GM12878 (cell line): ENCODE data around the gene NOS2. TPM values are rescaled to one million over a fixed set of nuclear protein-coding genes. Genes with fewer than 3 reads are reported as not detected.

Source experiments
- ATAC-seq: fragments of 200-7000 bp; cut with Tn5 transposase; 3 replicates; pipeline ENCODE4 v1.9.1; 2020; ENCODE audit warnings: mild to moderate bottlenecking, moderate library complexity
- BruUV-seq: library from RNA; stranded (reverse); fragments of 400-500 nt; replicated peaks from 2 replicates; lab custom pipeline; 2021; lab: Mats Ljungman, UMichigan
- CTCF ChIA-PET: fragments of 300-600 bp; sonication (Branson Sonifier 250); formaldehyde crosslinking; extraction: SDS; loops from one replicate; lab custom pipeline; 2021; ENCODE audit warnings: inconsistent platforms; lab: Yijun Ruan, JAX
- POLR2A ChIA-PET: fragments of 350-600 bp; formaldehyde crosslinking; extraction: SDS; loops from one replicate; lab custom pipeline; 2021; ENCODE audit warnings: inconsistent platforms; lab: Charles Lee
- RAD21 ChIA-PET: fragments of 300-600 bp; sonication (Branson Sonifier 250); formaldehyde crosslinking; loops from one replicate; lab custom pipeline; 2023; ENCODE audit warnings: antibody characterized with exemption; ENCODE audit not compliant: unreplicated experiment; lab: Charles Lee
- SMC1A ChIA-PET: fragments of 300-600 bp; sonication (Branson Sonifier 250); formaldehyde crosslinking; loops from one replicate; lab custom pipeline; 2023; ENCODE audit not compliant: unreplicated experiment, uncharacterized antibody; lab: Charles Lee
- DNase-seq: peaks from one replicate; pipeline ENCODE4 v3.0.0-alpha.2; 2011; ENCODE audit warnings: low read depth, low spot score
- FAIRE-seq: peaks from 3 replicates; lab custom pipeline; 2011; peaks lifted over from hg19 to GRCh38; lab: Jason Lieb, UNC
- H2AFZ ChIP-seq: 2 replicates; pipeline ENCODE4 v1.6.0; 2011; ENCODE audit warnings: low read depth, low read length, control low read depth; ENCODE audit not compliant: control insufficient read depth
- H3K27ac ChIP-seq: 2 replicates; pipeline ENCODE4 v1.5.1; 2011; ENCODE audit warnings: control low read depth; ENCODE audit not compliant: control insufficient read depth, insufficient read depth
- H3K27me3 ChIP-seq, 2 experiments: replicated peaks in 1 of 2; 2 replicates each; pipeline versions ENCODE4 v1.6.0 to v1.6.1; 2011; ENCODE audit warnings: low read length in 1 of 2; ENCODE audit not compliant: control insufficient read depth in 2 of 2, insufficient read depth in 2 of 2
- H3K36me3 ChIP-seq, 2 experiments: 2 replicates each; pipeline ENCODE4 v1.5.1; 2011; ENCODE audit warnings: low read length in 1 of 2; ENCODE audit not compliant: control insufficient read depth in 2 of 2, insufficient read depth in 2 of 2
- H3K4me1 ChIP-seq: 2 replicates; pipeline ENCODE4 v1.6.1; 2011; ENCODE audit warnings: mild to moderate bottlenecking, low read length, moderate library complexity, mixed read lengths; ENCODE audit not compliant: control insufficient read depth, insufficient read depth
- H3K4me2 ChIP-seq: 2 replicates; pipeline ENCODE4 v1.6.0; 2011; ENCODE audit warnings: control low read depth; ENCODE audit not compliant: control insufficient read depth, insufficient read depth
- H3K4me3 ChIP-seq: fragments of 200-600 bp; sonication (generic); 2 replicates; pipeline ENCODE4 v1.5.1; 2016
- H3K79me2 ChIP-seq: 2 replicates; pipeline ENCODE4 v1.6.0; 2011; ENCODE audit warnings: low read length; ENCODE audit not compliant: control insufficient read depth, insufficient read depth
- H3K9ac ChIP-seq: 2 replicates; pipeline ENCODE4 v1.8.0; 2011; ENCODE audit warnings: low read length, control low read depth, mixed read lengths; ENCODE audit not compliant: control insufficient read depth, insufficient read depth
- H3K9me3 ChIP-seq: replicated peaks from 3 replicates; pipeline ENCODE4 v1.5.1; 2011; ENCODE audit warnings: mild to moderate bottlenecking, low read length; ENCODE audit not compliant: control insufficient read depth, insufficient read depth
- H4K20me1 ChIP-seq: 2 replicates; pipeline ENCODE4 v1.6.0; 2011; ENCODE audit not compliant: control insufficient read depth, insufficient read depth
- CHD4 ChIP-seq: fragments of 200-600 bp; sonication (generic); IDR thresholded peaks from 2 replicates; pipeline ENCODE4 v1.6.1; 2016; ENCODE audit warnings: mild to moderate bottlenecking
- JUND ChIP-seq: IDR thresholded peaks from 2 replicates; pipeline ENCODE4 v1.6.1; 2012; ENCODE audit warnings: low read depth, mild to moderate bottlenecking, low read length, improper control_type of control experiment, moderate library complexity
- RUNX3 ChIP-seq: IDR thresholded peaks from 2 replicates; pipeline ENCODE4 v1.6.1; 2012; ENCODE audit warnings: low read length, inconsistent platforms
- SP1 ChIP-seq: IDR thresholded peaks from one replicate; pipeline ENCODE4 v1.6.1; 2011; ENCODE audit warnings: low read depth, low read length
- SPI1 ChIP-seq: IDR thresholded peaks from 2 replicates; pipeline ENCODE4 v1.6.1; 2011; ENCODE audit warnings: low read depth, mild to moderate bottlenecking, low read length, moderate library complexity, borderline replicate concordance; ENCODE audit not compliant: insufficient read depth
- STAT1 ChIP-seq: fragments of 450-650 bp; conservative IDR thresholded peaks from 2 replicates; pipeline ENCODE4 v1.6.1; 2014; ENCODE audit warnings: antibody characterized with exemption, mild to moderate bottlenecking
- in situ Hi-C: fragments of 300-500 bp; cut with MboI; formaldehyde crosslinking; loops from 9 replicates; pipeline ENCODE4 v1.14.3; 2018; ENCODE audit warnings: mixed read lengths
- intact Hi-C: fragments of 100-400 bp; cut with micrococcal nuclease; formaldehyde crosslinking; loops from one replicate; pipeline ENCODE4 v1.14.2; 2022; ENCODE audit not compliant: unreplicated experiment
- polyA plus RNA-seq, 11 experiments: library from polyadenylated mRNA; depleted of rRNA in 4 of 11; unstranded in 6 of 11; stranded (reverse) in 5 of 11; fragments of >200 nt; fragmentation: Nextera tagmentation in 4 of 11; fragmentation: Illumina TruSeq in 1 of 11; extraction: Ambion mirVana in 4 of 11; extraction: Trizol in 1 of 11; gene quantifications; 1 replicate in 1 of 11; 2 replicates in 10 of 11; pipeline versions ENCODE4 v1.2.1 to v1.2.3, GENCODE V29; 2011 to 2016; ENCODE audit warnings: inconsistent platforms in 2 of 11, missing spikeins in 2 of 11, low read depth in 1 of 11
- total RNA-seq, 4 experiments: library from RNA; depleted of rRNA in 3 of 4; stranded (reverse); fragments of >200 nt in 3 of 4; fragmentation: Illumina TruSeq in 1 of 4; extraction: Trizol in 1 of 4; gene quantifications; 2 replicates each; pipeline versions ENCODE4 v1.2.1 to v1.2.3, GENCODE V29; 2013 to 2021
- TF ChIP-seq, protein P1 (sequence below): IDR thresholded peaks from 2 replicates; pipeline ENCODE4 v1.6.1; 2011; ENCODE audit warnings: borderline replicate concordance, low read depth, mild to moderate bottlenecking, moderate library complexity, low read length; ENCODE audit not compliant: insufficient read depth, poor library complexity, severe bottlenecking
- TF ChIP-seq, protein P2 (sequence below): fragments of 450-650 bp; formaldehyde crosslinking; IDR thresholded peaks from 2 replicates; pipeline ENCODE4 v1.4.0; 2022; ENCODE audit warnings: mild to moderate bottlenecking, moderate library complexity

Gene NOS2
- total and polyA plus RNA-seq, 10 of the 15 experiments (the other 5 are each of a cell fraction or from before 2014, with no cell fraction given): 0.01 to 0.05 (median 0.01) TPM; not detected in 7

DNA sequence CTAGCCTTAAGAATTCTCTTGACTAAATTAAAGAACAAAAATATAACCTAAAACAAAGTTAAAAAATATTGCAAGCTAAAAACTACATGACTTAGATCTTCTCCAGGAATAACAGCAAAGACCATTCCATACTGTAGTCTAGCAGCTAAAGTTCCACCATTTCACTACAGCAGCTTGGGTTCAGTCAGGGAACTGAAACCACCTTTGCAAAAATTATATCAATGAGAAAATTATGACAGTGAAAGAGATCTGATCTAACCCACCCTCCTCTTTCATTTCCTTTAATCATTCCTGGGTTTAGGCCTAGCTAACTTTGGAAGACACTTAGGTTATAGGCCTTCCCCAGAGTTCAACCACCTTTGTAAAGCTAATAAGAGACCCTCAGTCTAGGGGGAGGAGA, 36.3 kb upstream of the NOS2 start:
- FAIRE-seq (no peak), ATAC-seq (no peak), DNase-seq (no peak)
- ChIA-PET CTCF (interaction anchor here (0.9 to 1.5 kb wide), 5 partner anchors 11 to 44 kb away, joined by 3 to 6 read pairs (median 3); no protein-coding TSS in a partner anchor), SMC1A (interaction anchor here (1.0 to 2.2 kb wide), 5 partner anchors 12 to 43 kb away, joined by 3 to 4 read pairs (median 4); no protein-coding TSS in a partner anchor), RAD21 (interaction anchor here (1.2 to 2.1 kb wide), 3 partner anchors 10 to 31 kb away, joined by 4 to 9 read pairs (median 4); no protein-coding TSS in a partner anchor), POLR2A (interaction anchor here (0.6 to 1.4 kb wide), 2 partner anchors 31 to 130 kb away, joined by 3 to 7 read pairs; no protein-coding TSS in a partner anchor)
- Histone ChIP-seq H3K9ac (no peak overlapping the region), H3K36me3 (no peaks in the 10 kb centered on the region), H3K4me3 (no peak overlapping the region), H3K79me2 (no peaks in the 10 kb centered on the region), H3K4me2 (no peak overlapping the region), H2AFZ (no peak overlapping the region), H3K27me3 (no peaks in the 10 kb centered on the region), H3K4me1 (no peaks in the 10 kb centered on the region; the same call in 1 of the 2 replicates), H4K20me1 (no peaks in the 10 kb centered on the region), H3K27ac (no peak overlapping the region), H3K9me3 (no peaks in the 10 kb centered on the region; the same call in 2 of the 3 replicates)
- in situ Hi-C loops: no loop called here
- no peak for TF ChIP-seq JUND
- TF ChIP-seq, protein P1, sequence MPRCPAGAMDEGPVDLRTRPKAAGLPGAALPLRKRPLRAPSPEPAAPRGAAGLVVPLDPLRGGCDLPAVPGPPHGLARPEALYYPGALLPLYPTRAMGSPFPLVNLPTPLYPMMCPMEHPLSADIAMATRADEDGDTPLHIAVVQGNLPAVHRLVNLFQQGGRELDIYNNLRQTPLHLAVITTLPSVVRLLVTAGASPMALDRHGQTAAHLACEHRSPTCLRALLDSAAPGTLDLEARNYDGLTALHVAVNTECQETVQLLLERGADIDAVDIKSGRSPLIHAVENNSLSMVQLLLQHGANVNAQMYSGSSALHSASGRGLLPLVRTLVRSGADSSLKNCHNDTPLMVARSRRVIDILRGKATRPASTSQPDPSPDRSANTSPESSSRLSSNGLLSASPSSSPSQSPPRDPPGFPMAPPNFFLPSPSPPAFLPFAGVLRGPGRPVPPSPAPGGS: no peak
- peak; percentile 54; the same call in 1 of the 2 replicates for TF ChIP-seq SPI1
- TF ChIP-seq STAT1: no peak
- TF ChIP-seq CHD4: no peak
- TF ChIP-seq RUNX3: no peak
- TF ChIP-seq, protein P2, sequence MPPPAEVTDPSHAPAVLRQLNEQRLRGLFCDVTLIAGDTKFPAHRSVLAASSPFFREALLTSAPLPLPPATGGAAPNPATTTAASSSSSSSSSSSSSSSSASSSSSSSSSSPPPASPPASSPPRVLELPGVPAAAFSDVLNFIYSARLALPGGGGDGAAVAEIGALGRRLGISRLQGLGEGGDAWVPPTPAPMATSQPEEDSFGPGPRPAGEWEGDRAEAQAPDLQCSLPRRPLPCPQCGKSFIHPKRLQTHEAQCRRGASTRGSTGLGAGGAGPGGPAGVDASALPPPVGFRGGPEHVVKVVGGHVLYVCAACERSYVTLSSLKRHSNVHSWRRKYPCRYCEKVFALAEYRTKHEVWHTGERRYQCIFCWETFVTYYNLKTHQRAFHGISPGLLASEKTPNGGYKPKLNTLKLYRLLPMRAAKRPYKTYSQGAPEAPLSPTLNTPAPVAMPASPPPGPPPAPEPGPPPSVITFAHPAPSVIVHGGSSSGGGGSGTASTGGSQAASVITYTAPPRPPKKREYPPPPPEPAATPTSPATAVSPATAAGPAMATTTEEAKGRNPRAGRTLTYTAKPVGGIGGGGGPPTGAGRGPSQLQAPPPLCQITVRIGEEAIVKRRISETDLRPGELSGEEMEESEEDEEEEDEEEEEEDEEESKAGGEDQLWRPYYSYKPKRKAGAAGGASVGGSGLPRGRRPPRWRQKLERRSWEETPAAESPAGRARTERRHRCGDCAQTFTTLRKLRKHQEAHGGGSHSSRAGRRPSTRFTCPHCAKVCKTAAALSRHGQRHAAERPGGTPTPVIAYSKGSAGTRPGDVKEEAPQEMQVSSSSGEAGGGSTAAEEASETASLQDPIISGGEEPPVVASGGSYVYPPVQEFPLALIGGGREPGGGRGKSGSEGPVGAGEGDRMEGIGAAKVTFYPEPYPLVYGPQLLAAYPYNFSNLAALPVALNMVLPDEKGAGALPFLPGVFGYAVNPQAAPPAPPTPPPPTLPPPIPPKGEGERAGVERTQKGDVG: no peak
- TF ChIP-seq SP1: no peak
- intact Hi-C loops: no loop called here
- BruUV-seq: no TSS peak
